Gastroesophageal sphincter (tissue), 3 donors: ENCODE measurements around the gene KCNK7.

ENCODE experiments used
- CTCF ChIP-seq, 4 experiments: fragments of 200-600 bp in 2 of 4; fragments of 450-650 bp in 2 of 4; sonication (generic) in 1 of 4; IDR thresholded peaks; one replicate each; pipeline ENCODE4 v1.5.1; 2017 to 2019; ENCODE audit warnings: antibody characterized with exemption in 4 of 4, mild to moderate bottlenecking in 2 of 4, moderate library complexity in 2 of 4
- EP300 ChIP-seq: sonication (generic); formaldehyde crosslinking; IDR thresholded peaks from one replicate; pipeline ENCODE4 v1.6.1; 2017; ENCODE audit warnings: antibody characterized with exemption, mild to moderate bottlenecking
- POLR2A ChIP-seq, 2 donors: fragments of 450-650 bp; IDR thresholded peaks; one replicate each; pipeline ENCODE4 v1.6.1; 2017; ENCODE audit warnings: antibody characterized with exemption in 2 of 2, mild to moderate bottlenecking in 2 of 2, moderate library complexity in 1 of 2
- POLR2AphosphoS5 ChIP-seq: sonication (generic); formaldehyde crosslinking; IDR thresholded peaks from one replicate; pipeline ENCODE4 v1.6.1; 2017; ENCODE audit warnings: antibody characterized with exemption

GRCh38 chr11:65623177-65623576 lies 27.6 kb upstream of the KCNK7 start:
- TF ChIP-seq POLR2A (IDR thresholded peaks at IDR 0.05) (no peak), CTCF (IDR thresholded peaks at IDR 0.05) (no peak), EP300 (no peak), POLR2AphosphoS5 (no peak)
